ENCODE data around the gene GPATCH2L.

- no peak for TF ChIP-seq CTCF (conservative IDR thresholded peaks at IDR 0.05; ENCODE audit: low read depth in 2 of 2)
- TF ChIP-seq REST (IDR thresholded peaks at IDR 0.05; ENCODE audit: unreplicated experiment): no peak
- TF ChIP-seq STAT1 (IDR thresholded peaks at IDR 0.05; ENCODE audit: unreplicated experiment): no peak
- TF ChIP-seq EZH2phosphoT487 (IDR thresholded peaks at IDR 0.05; ENCODE audit: unreplicated experiment): no peak
- no peak for TF ChIP-seq EZH2 (IDR thresholded peaks at IDR 0.05; ENCODE audit: low read depth, unreplicated experiment)
- no peak for TF ChIP-seq POLR2AphosphoS5 (IDR thresholded peaks at IDR 0.05; ENCODE audit: low read depth)
- TF ChIP-seq ZNF331 (CRISPR knock-in tag; IDR thresholded peaks at IDR 0.05; ENCODE audit: low read depth): no peak
- TF ChIP-seq CREB1 (CRISPR knock-in tag; IDR thresholded peaks at IDR 0.05; ENCODE audit: low read depth): no peak
Observed at GRCh38 chr14:76194327-76194726, 42.6 kb downstream of the GPATCH2L start.

Measured in GM23338 (cell line).